Choroid plexus epithelial cell (primary cell): ENCODE results near the gene BICRA.

ENCODE experiments used
- DNase-seq: peaks from one replicate; pipeline ENCODE4 v3.0.0-alpha.2; 2010; ENCODE audit warnings: low read depth
- H3K4me3 ChIP-seq: 2 replicates; pipeline ENCODE4 v1.5.1; 2011; ENCODE audit warnings: low read depth, mild to moderate bottlenecking, control low read depth, low read length, moderate library complexity
- TF ChIP-seq, protein P1 (sequence below): conservative IDR thresholded peaks from 2 replicates; pipeline ENCODE4 v1.5.1; 2011; ENCODE audit warnings: low read depth, mild to moderate bottlenecking, control low read depth, inconsistent platforms, low read length, moderate library complexity

The BICRA gene

GRCh38 chr19:47644743-47645482 lies 36.0 kb downstream of the BICRA start:
- DNase-seq = no peak
- no peak overlapping the region for H3K4me3 ChIP-seq
- TF ChIP-seq, protein P1, sequence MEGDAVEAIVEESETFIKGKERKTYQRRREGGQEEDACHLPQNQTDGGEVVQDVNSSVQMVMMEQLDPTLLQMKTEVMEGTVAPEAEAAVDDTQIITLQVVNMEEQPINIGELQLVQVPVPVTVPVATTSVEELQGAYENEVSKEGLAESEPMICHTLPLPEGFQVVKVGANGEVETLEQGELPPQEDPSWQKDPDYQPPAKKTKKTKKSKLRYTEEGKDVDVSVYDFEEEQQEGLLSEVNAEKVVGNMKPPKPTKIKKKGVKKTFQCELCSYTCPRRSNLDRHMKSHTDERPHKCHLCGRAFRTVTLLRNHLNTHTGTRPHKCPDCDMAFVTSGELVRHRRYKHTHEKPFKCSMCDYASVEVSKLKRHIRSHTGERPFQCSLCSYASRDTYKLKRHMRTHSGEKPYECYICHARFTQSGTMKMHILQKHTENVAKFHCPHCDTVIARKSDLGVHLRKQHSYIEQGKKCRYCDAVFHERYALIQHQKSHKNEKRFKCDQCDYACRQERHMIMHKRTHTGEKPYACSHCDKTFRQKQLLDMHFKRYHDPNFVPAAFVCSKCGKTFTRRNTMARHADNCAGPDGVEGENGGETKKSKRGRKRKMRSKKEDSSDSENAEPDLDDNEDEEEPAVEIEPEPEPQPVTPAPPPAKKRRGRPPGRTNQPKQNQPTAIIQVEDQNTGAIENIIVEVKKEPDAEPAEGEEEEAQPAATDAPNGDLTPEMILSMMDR = no peak

- DNase-seq = no peak
- TF ChIP-seq, protein P1 = no peak
- no peak overlapping the region for H3K4me3 ChIP-seq
These were observed 38.0 kb downstream of the BICRA start for GRCh38 chr19:47646924-47647323.

DNA sequence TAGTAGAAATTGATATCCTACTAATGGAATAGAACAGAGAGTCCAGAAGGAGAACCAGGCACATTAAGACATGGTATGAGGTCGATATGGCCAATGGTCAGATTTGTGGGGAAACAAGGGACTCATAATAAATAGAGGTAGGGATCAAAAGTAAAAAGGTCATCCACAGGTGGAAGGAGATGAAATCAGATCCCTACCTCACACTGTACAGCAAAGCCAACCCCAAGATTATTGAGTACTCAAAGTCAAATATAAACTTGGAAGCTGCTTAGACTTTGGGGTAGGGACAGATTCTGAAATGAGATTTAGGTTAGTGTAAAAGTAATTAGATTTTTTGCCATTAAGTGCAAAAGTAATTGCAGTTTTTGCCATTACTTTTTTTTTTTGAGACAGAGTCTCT lies 40.7 kb downstream of the BICRA start:
- H3K4me3 ChIP-seq = no peak overlapping the region
- DNase-seq = no peak
- TF ChIP-seq, protein P1 = no peak

- TF ChIP-seq, protein P1 = no peak
- DNase-seq = no peak
- H3K4me3 ChIP-seq = no peak overlapping the region
These were observed 41.8 kb downstream of the BICRA start for GRCh38 chr19:47650700-47651099.

- TF ChIP-seq, protein P1 = no peak
- H3K4me3 ChIP-seq = no peak overlapping the region
- DNase-seq = no peak
These were observed 42.2 kb downstream of the BICRA start for GRCh38 chr19:47651132-47651531.

DNA sequence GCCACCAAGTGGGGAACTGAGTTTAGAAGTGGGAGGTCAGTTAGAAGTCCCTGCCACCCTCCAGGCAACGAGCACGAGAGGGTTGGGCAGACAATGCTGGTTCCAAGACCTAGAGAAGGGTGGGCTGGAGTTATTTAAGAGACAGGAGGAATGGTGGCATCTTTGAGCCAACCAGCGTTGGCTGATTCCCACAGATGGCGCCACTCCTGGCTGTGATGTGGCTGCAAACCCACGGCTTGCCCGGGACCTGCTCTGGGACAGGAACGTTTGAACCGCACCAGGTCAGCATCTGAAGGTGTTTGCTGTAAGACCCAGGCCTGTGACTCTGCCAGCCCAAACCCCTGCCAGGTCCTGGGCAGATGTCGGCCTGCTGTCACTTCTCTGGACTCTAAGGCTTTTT lies 42.8 kb downstream of the BICRA start:
- no peak for DNase-seq
- TF ChIP-seq, protein P1 = no peak
- no peak overlapping the region for H3K4me3 ChIP-seq

- no peak overlapping the region for H3K4me3 ChIP-seq
- TF ChIP-seq, protein P1 = no peak
- no peak for DNase-seq
These were observed 43.4 kb downstream of the BICRA start for GRCh38 chr19:47652285-47652684.
